ENCODE data around the gene ORAI2.

Gene ORAI2

DNA sequence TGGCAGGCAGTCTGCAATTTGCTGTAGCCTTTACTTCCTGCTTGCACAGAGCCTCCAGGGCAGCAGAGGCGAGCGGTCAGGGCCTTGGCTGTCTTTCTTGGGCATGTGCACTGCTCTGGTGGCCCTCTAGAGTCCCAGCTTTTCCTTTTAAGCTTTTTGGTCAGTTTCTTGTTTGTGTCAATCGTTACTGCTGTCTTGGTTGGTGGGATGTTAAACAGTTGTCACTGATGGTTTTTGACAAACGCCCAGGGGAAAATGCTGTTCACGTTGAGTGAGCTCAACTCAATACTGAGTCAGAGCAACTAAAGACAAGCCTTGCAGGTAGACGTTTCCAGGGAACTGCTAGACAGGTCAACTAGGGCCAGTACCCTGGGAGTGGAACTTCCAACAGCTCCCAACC lies 23.3 kb upstream of the ORAI2 start:
- no peak overlapping the region for H3K27ac Mint-ChIP-seq
- TF ChIP-seq CTCF (IDR thresholded peaks at IDR 0.05), result no peak
- H3K4me3 Mint-ChIP-seq, result no peak overlapping the region
- DNase-seq, result no peak
- no peaks in the 10 kb centered on the region for H3K4me1 Mint-ChIP-seq
- peaks cover 30% of the 10 kb centered on the region for H3K9me3 Mint-ChIP-seq
- no peaks in the 10 kb centered on the region for H3K27me3 Mint-ChIP-seq (ENCODE audit: low read depth, poor library complexity)
- H3K36me3 Mint-ChIP-seq (ENCODE audit: low read depth), result peaks cover 93% of the 10 kb centered on the region

- TF ChIP-seq CTCF (IDR thresholded peaks at IDR 0.05), result no peak
- Mint-ChIP-seq H3K9me3 (peaks cover 30% of the 10 kb centered on the region), H3K4me3 (no peak overlapping the region), H3K27ac (no peak overlapping the region), H3K27me3 (ENCODE audit: low read depth, poor library complexity) (no peaks in the 10 kb centered on the region), H3K36me3 (ENCODE audit: low read depth) (peaks cover 93% of the 10 kb centered on the region), H3K4me1 (no peaks in the 10 kb centered on the region)
- no peak for DNase-seq
These were observed 22.5 kb upstream of the ORAI2 start for GRCh38 chr7:102410918-102411317.

DNA sequence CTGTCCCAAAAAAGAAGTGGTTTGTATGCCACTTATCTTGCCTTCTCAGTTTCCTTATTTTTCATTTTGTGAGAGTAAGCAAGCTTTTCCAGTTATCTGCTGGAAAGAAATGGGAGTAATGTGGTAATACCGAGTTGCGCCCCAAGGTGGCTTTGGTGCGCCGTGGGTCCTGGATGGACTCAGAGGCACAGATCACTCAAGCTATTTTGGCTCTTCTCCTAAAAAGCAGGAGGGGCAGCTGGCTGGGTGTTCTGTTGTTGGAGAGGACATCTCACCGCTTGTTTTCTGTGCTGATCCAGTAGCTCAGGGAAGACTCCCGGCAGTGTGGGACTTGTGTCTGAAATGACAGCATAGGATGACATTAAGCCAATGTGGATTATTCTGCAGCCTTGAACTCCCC lies 20.8 kb upstream of the ORAI2 start:
- no peak for DNase-seq
- TF ChIP-seq CTCF (IDR thresholded peaks at IDR 0.05), result peak; percentile 38
- Mint-ChIP-seq H3K36me3 (ENCODE audit: low read depth) (peaks cover 89% of the 10 kb centered on the region), H3K4me3 (no peak overlapping the region), H3K27me3 (ENCODE audit: low read depth, poor library complexity) (no peaks in the 10 kb centered on the region), H3K9me3 (peaks cover 30% of the 10 kb centered on the region), H3K4me1 (peaks cover 5% of the 10 kb centered on the region), H3K27ac (no peak overlapping the region)

DNA sequence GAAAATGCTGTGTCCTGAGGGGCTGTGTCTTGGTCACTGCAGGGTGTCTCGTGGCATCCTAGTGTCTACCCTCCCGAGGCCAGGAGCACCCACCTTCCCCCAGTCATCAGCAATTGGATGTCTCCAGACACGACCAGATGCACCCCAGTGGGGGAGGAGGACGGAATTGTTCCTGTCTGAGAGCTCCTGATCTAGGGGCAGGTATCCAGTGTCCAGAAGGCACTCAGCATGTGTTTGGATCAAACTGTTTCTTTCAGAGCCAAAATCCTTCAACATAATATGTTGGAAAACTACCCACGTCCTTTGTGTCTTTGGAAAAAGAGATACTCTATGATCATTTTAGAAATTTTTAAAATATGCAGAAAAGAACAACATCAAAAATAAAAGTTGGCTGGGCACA lies 20.3 kb upstream of the ORAI2 start:
- no peak for DNase-seq
- no peak overlapping the region for H3K4me3 Mint-ChIP-seq
- H3K27me3 Mint-ChIP-seq (ENCODE audit: low read depth, poor library complexity), result no peaks in the 10 kb centered on the region
- no peak for TF ChIP-seq CTCF (IDR thresholded peaks at IDR 0.05)
- peaks cover 25% of the 10 kb centered on the region for H3K9me3 Mint-ChIP-seq
- no peak overlapping the region for H3K27ac Mint-ChIP-seq
- H3K4me1 Mint-ChIP-seq, result peaks cover 5% of the 10 kb centered on the region
- peaks cover 84% of the 10 kb centered on the region for H3K36me3 Mint-ChIP-seq (ENCODE audit: low read depth)

DNA sequence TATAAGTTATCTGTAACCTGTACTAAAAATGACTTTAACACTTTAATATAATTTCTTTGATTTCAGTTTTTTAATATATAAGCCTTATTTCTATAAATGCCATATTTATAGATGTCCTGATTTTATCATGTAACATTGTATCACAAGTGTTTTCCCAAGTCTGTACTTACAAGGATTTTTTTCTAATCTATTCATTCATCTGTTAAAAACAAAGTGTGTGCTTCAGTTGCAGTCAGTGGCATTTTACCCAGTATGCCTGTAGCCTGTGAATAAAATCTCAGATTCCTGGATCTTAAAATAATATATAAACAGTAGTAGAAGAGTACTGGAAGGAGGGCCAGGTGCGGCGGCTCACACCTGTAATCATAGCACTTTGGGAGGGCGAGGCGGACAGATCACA lies 19.8 kb upstream of the ORAI2 start:
- H3K27ac Mint-ChIP-seq, result no peak overlapping the region
- DNase-seq, result no peak
- peaks cover 82% of the 10 kb centered on the region for H3K36me3 Mint-ChIP-seq (ENCODE audit: low read depth)
- no peak overlapping the region for H3K4me3 Mint-ChIP-seq
- TF ChIP-seq CTCF (IDR thresholded peaks at IDR 0.05), result no peak
- no peaks in the 10 kb centered on the region for H3K27me3 Mint-ChIP-seq (ENCODE audit: low read depth, poor library complexity)
- peaks cover 20% of the 10 kb centered on the region for H3K9me3 Mint-ChIP-seq
- peaks cover 5% of the 10 kb centered on the region for H3K4me1 Mint-ChIP-seq

- no peak for DNase-seq
- Mint-ChIP-seq H3K9me3 (peaks cover 1% of the 10 kb centered on the region), H3K36me3 (ENCODE audit: low read depth) (peaks cover 80% of the 10 kb centered on the region), H3K4me1 (peaks cover 5% of the 10 kb centered on the region), H3K27me3 (ENCODE audit: low read depth, poor library complexity) (no peaks in the 10 kb centered on the region), H3K27ac (peak overlapping the region; percentile 72), H3K4me3 (no peak overlapping the region)
- no peak for TF ChIP-seq CTCF (IDR thresholded peaks at IDR 0.05)
These were observed 17.6 kb upstream of the ORAI2 start for GRCh38 chr7:102415685-102416225.

Measured in nephron progenitor cell (in vitro differentiated cells).